Heart left ventricle (tissue), 16 donors: ENCODE results near the gene SEC24A. TPM values are rescaled to one million over a fixed set of nuclear protein-coding genes. Genes with fewer than 3 reads are reported as not detected.
"Not testable (repeated sequence)": the region's sequence is repeated elsewhere in the genome, so short reads cannot be mapped to it uniquely, and the experiment has no call there.

Experiments
- ATAC-seq, 4 donors: fragments of 200-7000 bp; cut with Tn5 transposase; one replicate each; pipeline ENCODE4 v1.9.1; 2020 to 2022; ENCODE audit warnings: moderate library complexity in 4 of 4, mild to moderate bottlenecking in 3 of 4, moderate number of reproducible peaks in 1 of 4
- DNase-seq, 5 donors: peaks; one replicate each; pipeline ENCODE4 v3.0.0-alpha.2; 2020
- H3K27ac ChIP-seq, 12 donors: fragments of 200-600 bp; sonication (generic) in 4 of 12; one replicate each; pipeline versions ENCODE4 v1.5.0 to v1.8.0; 2016 to 2022; ENCODE audit warnings: mild to moderate bottlenecking in 2 of 12
- H3K27me3 ChIP-seq, 9 donors: fragments of 200-600 bp; sonication (generic) in 2 of 9; one replicate each; pipeline versions ENCODE4 v1.5.1 to v1.8.0; 2016 to 2022; ENCODE audit warnings: mild to moderate bottlenecking in 3 of 9
- H3K36me3 ChIP-seq, 9 donors: fragments of 200-600 bp; sonication (generic) in 2 of 9; one replicate each; pipeline versions ENCODE4 v1.5.0 to v1.8.0; 2018 to 2022; ENCODE audit warnings: mild to moderate bottlenecking in 2 of 9
- H3K4me1 ChIP-seq, 12 donors: fragments of 200-600 bp; sonication (generic) in 4 of 12; one replicate each; pipeline versions ENCODE4 v1.5.0 to v1.8.0; 2016 to 2022; ENCODE audit warnings: mild to moderate bottlenecking in 3 of 12
- H3K4me3 ChIP-seq, 12 donors: fragments of 200-600 bp; sonication (generic) in 4 of 12; one replicate each; pipeline versions ENCODE4 v1.5.0 to v1.8.0; 2017 to 2022; ENCODE audit warnings: mild to moderate bottlenecking in 9 of 12, moderate library complexity in 4 of 12
- H3K9me3 ChIP-seq, 12 donors: fragments of 200-600 bp; sonication (generic) in 4 of 12; one replicate each; pipeline versions ENCODE4 v1.5.0 to v1.8.0; 2016 to 2022; ENCODE audit warnings: mild to moderate bottlenecking in 1 of 12
- CTCF ChIP-seq, 12 donors: fragments of 200-600 bp; sonication (generic) in 4 of 12; IDR thresholded peaks; one replicate each; pipeline versions ENCODE4 v1.5.0 to v1.8.0; 2018 to 2022; ENCODE audit warnings: antibody characterized with exemption in 12 of 12, mild to moderate bottlenecking in 5 of 12
- POLR2A ChIP-seq, 2 donors: fragments of 450-650 bp; IDR thresholded peaks; one replicate each; pipeline ENCODE4 v1.6.1; 2017; ENCODE audit warnings: antibody characterized with exemption in 2 of 2, mild to moderate bottlenecking in 2 of 2, moderate library complexity in 2 of 2
- WGBS, 4 donors: extraction: QIAGEN DNeasy Blood & Tissue Kit in 2 of 4; methylation state at CpG; one replicate each; pipeline versions ENCODE4 v1.1.5 to v1.1.7; 2013 to 2018; 5-methylcytosine and 5-hydroxymethylcytosine counted together
- intact Hi-C, 10 donors: fragments of 100-400 bp; cut with DNase I; formaldehyde crosslinking; loops; one replicate each; pipeline versions ENCODE4 v1.11.1 to v1.14.2; 2022
- polyA plus RNA-seq, 2 donors: library from polyadenylated mRNA; stranded (reverse); fragments of 200-250 nt; gene quantifications; one replicate each; pipeline ENCODE4 v1.2.3, GENCODE V29; 2013
- total RNA-seq, 9 donors: library from RNA; depleted of rRNA in 2 of 9; stranded (reverse); fragments of >200 nt in 2 of 9; fragmentation: NEBNext Ultra II Directional in 3 of 9; extraction: Animal tissue kit (Norgen Biotek cat#: 25700) in 3 of 9; gene quantifications; one replicate each; pipeline versions ENCODE4 v1.1.0 to v1.2.4, GENCODE V29; 2016 to 2023
- donor health status: ischemic (EF 13 %, LVEDD 7.1; RV severe dilation, severe dysfunction).
- donor health status: healthy with polysubstance abuse.
- donor health status: DM: no; HTN: yes; CAD: no.
- donor health status: DM: no; HTN: no; CAD: no.
- donor health status: ischemic (EF 25% LVEDD 6.9; RV normal size, moderate dysfunction).
- donor health status: ischemic (EF 25% LVEDD 5.7; RV mildly dilated, moderate dysfunction).
- donor health status: healthy.
- donor health status: DM: yes; HTN: yes; CAD: no.
- donor health status: ischemic (EF 35%, LVEDD 5.7; RV mildly dilated, moderate dysfunction).
- donor health status: nonischemic (EF 11% LVEDD 7.7; RV severe dilation, severe dysfunction).
- donor health status: DM: yes; HTN: yes; CAD: no.
- donor health status: PGD.
- donor health status: ischemic (EF 29% LVEDD 5.4; RV normal size, mild dysfunction).
- donor health status: nonischemic (EF 23%, LVEDD 6.1; RV moderate dilation, normal function).

The SEC24A gene
- total and polyA plus RNA-seq, 11 donors, result 2.2 to 15.7 (median 8.6) TPM

- DNase-seq (no peak), ATAC-seq (no peak)
- intact Hi-C loops, result loop anchor here in 1 of 10 donors (10.0 kb wide), 1 partner anchor 358 kb away; no protein-coding TSS in a partner anchor
- Histone ChIP-seq H3K4me1 (peaks cover 0 to 5% (median 0%) of the 10 kb centered on the region in 12 donors), H3K36me3 (peaks cover 0 to 69% (median 52%) of the 10 kb centered on the region in 9 donors), H3K9me3 (no peaks in the 10 kb centered on the region), H3K4me3 (no peak overlapping the region), H3K27me3 (no peaks in the 10 kb centered on the region), H3K27ac (no peak overlapping the region)
- TF ChIP-seq POLR2A (IDR thresholded peaks at IDR 0.05), result no peak
- TF ChIP-seq CTCF (IDR thresholded peaks at IDR 0.05), result no peak
- 92 to 94% (median 93%) methylated on average over 4 of the region's 4 CpGs for WGBS, 4 donors
Observed at GRCh38 chr5:134662971-134663370, 14.4 kb downstream of the SEC24A start.

- Histone ChIP-seq H3K4me3 (no peak overlapping the region), H3K9me3 (no peaks in the 10 kb centered on the region), H3K4me1 (peaks cover 0 to 5% (median 0%) of the 10 kb centered on the region in 12 donors), H3K36me3 (peaks cover 0 to 82% (median 66%) of the 10 kb centered on the region in 9 donors), H3K27ac (no peak overlapping the region), H3K27me3 (no peaks in the 10 kb centered on the region)
- no peak for DNase-seq
- TF ChIP-seq POLR2A (IDR thresholded peaks at IDR 0.05) (no peak), CTCF (IDR thresholded peaks at IDR 0.05) (no peak)
- 83 to 95% (median 93%) methylated on average over 3 of the region's 3 CpGs for WGBS, 4 donors
- intact Hi-C loops, result loop anchor here in 1 of 10 donors (10.0 kb wide), 1 partner anchor 360 kb away; no protein-coding TSS in a partner anchor
- ATAC-seq, result no peak
Observed at GRCh38 chr5:134664448-134664847, 15.9 kb downstream of the SEC24A start.

- not testable (repeated sequence) for H3K4me3 ChIP-seq, DNase-seq, ATAC-seq, H3K27ac ChIP-seq, H3K4me1 ChIP-seq, H3K9me3 ChIP-seq, H3K27me3 ChIP-seq
- peaks cover 0 to 100% (median 96%) of the 10 kb centered on the region in 9 donors for H3K36me3 ChIP-seq
- WGBS, 4 donors, result 97 to 98% (median 97%) methylated on average over 4 of the region's 4 CpGs
- intact Hi-C loops, result loop anchor here in 1 of 10 donors (10.0 kb wide), 1 partner anchor 59 kb away; no protein-coding TSS in a partner anchor
Observed at GRCh38 chr5:134673546-134673945, 25.0 kb downstream of the SEC24A start.

- H3K4me3 ChIP-seq, H3K27ac ChIP-seq, H3K4me1 ChIP-seq, H3K9me3 ChIP-seq, ATAC-seq, DNase-seq, H3K27me3 ChIP-seq: not testable (repeated sequence)
- intact Hi-C loops, result loop anchor here in 1 of 10 donors (10.0 kb wide), 1 partner anchor 63 kb away; no protein-coding TSS in a partner anchor
- WGBS, 4 donors, result 93 to 96% (median 96%) methylated on average over 4 of the region's 4 CpGs
- peaks cover 0 to 100% (median 97%) of the 10 kb centered on the region in 9 donors for H3K36me3 ChIP-seq
Observed at GRCh38 chr5:134677357-134677756, 28.8 kb downstream of the SEC24A start.

GRCh38 chr5:134690144-134690543 is 41.6 kb downstream of the SEC24A start:
- H3K27me3 ChIP-seq, DNase-seq, intact Hi-C loops, H3K27ac ChIP-seq, H3K4me3 ChIP-seq, ATAC-seq, H3K9me3 ChIP-seq, H3K4me1 ChIP-seq: not testable (repeated sequence)
- peaks cover 0 to 100% (median 98%) of the 10 kb centered on the region in 9 donors for H3K36me3 ChIP-seq
- 97 to 98% (median 98%) methylated on average over 8 of the region's 8 CpGs for WGBS, 4 donors

GRCh38 chr5:134692722-134693121 is 44.1 kb downstream of the SEC24A start:
- DNase-seq (no peak), ATAC-seq (no peak)
- TF ChIP-seq CTCF (IDR thresholded peaks at IDR 0.05), result no peak
- no peak for TF ChIP-seq POLR2A (IDR thresholded peaks at IDR 0.05)
- intact Hi-C loops, result no loop called here
- H3K27me3 ChIP-seq, result no peaks in the 10 kb centered on the region
- no peaks in the 10 kb centered on the region for H3K9me3 ChIP-seq
- no peak overlapping the region for H3K4me3 ChIP-seq
- H3K4me1 ChIP-seq, result no peaks in the 10 kb centered on the region
- peaks cover 0 to 100% (median 98%) of the 10 kb centered on the region in 9 donors for H3K36me3 ChIP-seq
- H3K27ac ChIP-seq, result no peak overlapping the region
